ENCODE data around the gene CYP21A2.
"Not testable (repeated sequence)": the region's sequence is repeated elsewhere in the genome, so short reads cannot be mapped to it uniquely, and the experiment has no call there.

Gene CYP21A2

DNA sequence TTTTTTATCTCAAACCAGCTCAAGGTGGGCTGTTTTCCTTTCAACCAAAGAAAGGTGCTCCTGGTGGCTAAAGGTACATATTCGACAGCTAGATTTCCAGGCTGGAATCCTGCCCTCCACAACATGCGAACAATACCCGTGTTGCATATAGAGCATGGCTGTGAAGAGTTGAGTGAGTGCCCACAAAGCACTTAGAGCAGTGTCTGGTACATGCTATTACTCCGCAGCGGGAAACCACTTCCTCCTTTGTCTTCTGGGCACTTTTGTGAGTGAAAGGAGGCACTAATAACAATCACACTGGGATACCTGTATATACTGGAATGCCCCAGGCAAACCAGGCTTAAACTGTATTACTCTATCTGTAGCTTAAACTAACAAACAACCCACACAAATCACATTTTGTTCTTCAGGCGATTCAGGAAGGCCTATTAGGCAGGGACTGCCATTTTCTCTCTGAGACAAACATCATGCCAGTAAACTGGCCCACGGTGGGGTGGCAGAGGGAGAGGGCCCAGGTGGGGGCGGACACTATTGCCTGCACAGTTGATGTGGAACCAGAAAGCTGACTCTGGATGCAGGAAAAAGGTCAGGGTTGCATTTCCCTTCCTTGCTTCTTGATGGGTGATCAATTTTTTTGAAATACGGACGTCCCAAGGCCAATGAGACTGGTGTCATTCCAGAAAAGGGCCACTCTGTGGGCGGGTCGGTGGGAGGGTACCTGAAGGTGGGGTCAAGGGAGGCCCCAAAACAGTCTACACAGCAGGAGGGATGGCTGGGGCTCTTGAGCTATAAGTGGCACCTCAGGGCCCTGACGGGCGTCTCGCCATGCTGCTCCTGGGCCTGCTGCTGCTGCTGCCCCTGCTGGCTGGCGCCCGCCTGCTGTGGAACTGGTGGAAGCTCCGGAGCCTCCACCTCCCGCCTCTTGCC lies at the start of gene CYP21A2:
Gene CYP21A2, plus strand, starts transcription at position 818 of the 927 bp plus-strand sequence. Its CDS starts 8 bp downstream, at position 826.
- H3K27ac ChIP-seq (ENCODE audit: low read depth, low read length); H3K9ac ChIP-seq (ENCODE audit: low read depth in 1 of 2, low read length in 2 of 2); H3K4me1 ChIP-seq (ENCODE audit: control insufficient read depth in 1 of 2, insufficient read depth in 2 of 2, low read length in 2 of 2); H3K4me3 ChIP-seq (ENCODE audit: low read depth in 1 of 2, low read length in 2 of 2); H3K36me3 ChIP-seq (ENCODE audit: control insufficient read depth in 1 of 2, insufficient read depth in 2 of 2, low read length in 2 of 2); H3K9me3 ChIP-seq (ENCODE audit: control insufficient read depth in 1 of 2, low read length in 2 of 2); H3K27me3 ChIP-seq (ENCODE audit: control insufficient read depth in 1 of 2, insufficient read depth in 2 of 2, low read length in 2 of 2): not testable (repeated sequence)

DNA sequence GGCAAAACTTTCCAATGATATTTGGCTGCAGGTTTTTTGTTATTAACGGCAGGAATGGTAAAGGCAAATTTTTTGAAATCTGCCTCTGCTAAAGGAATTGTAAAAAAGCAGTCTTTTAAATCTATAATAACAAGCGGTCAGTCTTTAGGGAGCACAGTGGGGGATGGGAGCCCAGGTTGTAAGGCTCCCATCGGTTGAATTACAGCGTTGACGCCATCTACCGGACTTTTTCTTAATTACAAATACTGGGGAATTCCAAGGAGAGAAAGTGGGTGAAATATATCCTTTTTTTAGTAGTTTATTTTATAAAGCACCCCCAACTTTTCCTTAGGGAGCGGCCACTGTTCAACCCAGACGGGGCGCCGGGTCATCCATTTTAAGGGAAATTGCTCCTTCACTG lies 48.9 kb upstream of the CYP21A2 start:
- not testable (repeated sequence) for H3K4me1 ChIP-seq (ENCODE audit: control insufficient read depth in 1 of 2, insufficient read depth in 2 of 2, low read length in 2 of 2); H3K9me3 ChIP-seq (ENCODE audit: control insufficient read depth in 1 of 2, low read length in 2 of 2); H3K27me3 ChIP-seq (ENCODE audit: control insufficient read depth in 1 of 2, insufficient read depth in 2 of 2, low read length in 2 of 2); H3K9ac ChIP-seq (ENCODE audit: low read depth in 1 of 2, low read length in 2 of 2); H3K27ac ChIP-seq (ENCODE audit: low read depth, low read length); H3K36me3 ChIP-seq (ENCODE audit: control insufficient read depth in 1 of 2, insufficient read depth in 2 of 2, low read length in 2 of 2); H3K4me3 ChIP-seq (ENCODE audit: low read depth in 1 of 2, low read length in 2 of 2)

DNA sequence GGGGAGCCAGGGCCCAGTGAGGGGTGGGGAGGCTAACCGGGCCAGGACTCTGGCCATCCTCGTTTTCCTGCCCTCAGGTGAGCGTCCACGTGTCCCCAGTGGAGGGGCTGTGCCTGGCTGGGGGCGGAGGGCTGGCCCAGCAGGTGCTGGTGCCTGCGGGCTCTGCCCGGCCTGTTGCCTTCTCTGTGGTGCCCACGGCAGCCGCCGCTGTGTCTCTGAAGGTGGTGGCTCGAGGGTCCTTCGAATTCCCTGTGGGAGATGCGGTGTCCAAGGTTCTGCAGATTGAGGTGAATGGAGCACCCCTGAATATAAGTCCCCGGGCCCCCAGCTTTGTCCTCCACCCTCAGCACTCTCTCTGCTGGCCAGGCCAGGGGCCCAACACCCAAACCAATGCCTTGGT lies 43.8 kb upstream of the CYP21A2 start:
- not testable (repeated sequence) for H3K4me3 ChIP-seq (ENCODE audit: low read depth in 1 of 2, low read length in 2 of 2); H3K27me3 ChIP-seq (ENCODE audit: control insufficient read depth in 1 of 2, insufficient read depth in 2 of 2, low read length in 2 of 2); H3K9ac ChIP-seq (ENCODE audit: low read depth in 1 of 2, low read length in 2 of 2); H3K36me3 ChIP-seq (ENCODE audit: control insufficient read depth in 1 of 2, insufficient read depth in 2 of 2, low read length in 2 of 2); H3K9me3 ChIP-seq (ENCODE audit: control insufficient read depth in 1 of 2, low read length in 2 of 2); H3K4me1 ChIP-seq (ENCODE audit: control insufficient read depth in 1 of 2, insufficient read depth in 2 of 2, low read length in 2 of 2); H3K27ac ChIP-seq (ENCODE audit: low read depth, low read length)

DNA sequence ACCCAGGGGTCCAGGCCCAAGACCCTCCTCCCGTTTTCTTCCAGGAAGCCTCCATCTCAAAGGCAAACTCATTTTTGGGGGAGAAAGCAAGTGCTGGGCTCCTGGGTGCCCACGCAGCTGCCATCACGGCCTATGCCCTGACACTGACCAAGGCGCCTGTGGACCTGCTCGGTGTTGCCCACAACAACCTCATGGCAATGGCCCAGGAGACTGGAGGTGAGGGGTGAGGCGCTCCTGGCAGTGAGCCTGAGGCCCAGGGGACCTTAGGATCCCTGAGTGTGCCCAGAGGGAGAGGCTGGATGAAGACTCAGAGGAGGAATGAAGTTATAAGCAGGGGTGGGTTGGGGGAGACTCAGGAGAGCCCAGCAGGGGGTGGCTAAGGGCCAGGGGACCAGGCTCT lies 41.8 kb upstream of the CYP21A2 start:
- H3K9me3 ChIP-seq (ENCODE audit: control insufficient read depth in 1 of 2, low read length in 2 of 2); H3K9ac ChIP-seq (ENCODE audit: low read depth in 1 of 2, low read length in 2 of 2); H3K4me3 ChIP-seq (ENCODE audit: low read depth in 1 of 2, low read length in 2 of 2); H3K27me3 ChIP-seq (ENCODE audit: control insufficient read depth in 1 of 2, insufficient read depth in 2 of 2, low read length in 2 of 2); H3K36me3 ChIP-seq (ENCODE audit: control insufficient read depth in 1 of 2, insufficient read depth in 2 of 2, low read length in 2 of 2); H3K4me1 ChIP-seq (ENCODE audit: control insufficient read depth in 1 of 2, insufficient read depth in 2 of 2, low read length in 2 of 2); H3K27ac ChIP-seq (ENCODE audit: low read depth, low read length): not testable (repeated sequence)

DNA sequence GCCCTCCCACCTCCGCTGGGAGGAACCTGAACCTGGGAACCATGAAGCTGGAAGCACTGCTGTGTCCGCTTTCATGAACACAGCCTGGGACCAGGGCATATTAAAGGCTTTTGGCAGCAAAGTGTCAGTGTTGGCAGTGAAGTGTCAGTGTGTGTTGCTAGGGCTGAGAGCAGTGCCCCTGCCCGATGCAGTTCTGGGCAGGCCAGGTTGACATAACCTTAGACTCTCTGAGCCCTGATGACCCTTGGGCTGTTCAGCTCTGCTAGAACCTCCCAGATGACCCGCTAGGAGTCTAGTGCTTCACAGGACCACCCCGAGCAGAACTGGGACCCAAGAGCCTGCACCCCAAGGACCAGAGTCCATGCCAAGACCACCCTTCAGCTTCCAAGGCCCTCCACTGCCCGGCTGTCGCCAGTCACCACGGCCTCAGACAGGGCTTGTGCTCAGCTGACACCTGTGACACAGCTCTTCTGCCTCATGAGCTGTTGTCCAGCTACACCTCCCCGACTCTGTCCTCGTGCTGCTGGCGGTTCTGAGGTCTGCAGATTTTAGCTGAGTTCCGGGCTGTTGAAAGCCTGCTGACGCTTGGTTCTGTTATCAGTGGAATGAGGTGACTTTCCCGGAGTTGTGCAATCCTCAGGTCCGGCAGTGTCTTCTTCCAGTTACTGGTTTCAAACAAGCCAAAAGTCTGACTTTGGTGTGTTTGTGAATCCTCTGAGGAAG lies 35.5 kb upstream of the CYP21A2 start:
- H3K27ac ChIP-seq (ENCODE audit: low read depth, low read length); H3K27me3 ChIP-seq (ENCODE audit: control insufficient read depth in 1 of 2, insufficient read depth in 2 of 2, low read length in 2 of 2); H3K9me3 ChIP-seq (ENCODE audit: control insufficient read depth in 1 of 2, low read length in 2 of 2); H3K9ac ChIP-seq (ENCODE audit: low read depth in 1 of 2, low read length in 2 of 2); H3K4me1 ChIP-seq (ENCODE audit: control insufficient read depth in 1 of 2, insufficient read depth in 2 of 2, low read length in 2 of 2); H3K36me3 ChIP-seq (ENCODE audit: control insufficient read depth in 1 of 2, insufficient read depth in 2 of 2, low read length in 2 of 2); H3K4me3 ChIP-seq (ENCODE audit: low read depth in 1 of 2, low read length in 2 of 2): not testable (repeated sequence)

DNA sequence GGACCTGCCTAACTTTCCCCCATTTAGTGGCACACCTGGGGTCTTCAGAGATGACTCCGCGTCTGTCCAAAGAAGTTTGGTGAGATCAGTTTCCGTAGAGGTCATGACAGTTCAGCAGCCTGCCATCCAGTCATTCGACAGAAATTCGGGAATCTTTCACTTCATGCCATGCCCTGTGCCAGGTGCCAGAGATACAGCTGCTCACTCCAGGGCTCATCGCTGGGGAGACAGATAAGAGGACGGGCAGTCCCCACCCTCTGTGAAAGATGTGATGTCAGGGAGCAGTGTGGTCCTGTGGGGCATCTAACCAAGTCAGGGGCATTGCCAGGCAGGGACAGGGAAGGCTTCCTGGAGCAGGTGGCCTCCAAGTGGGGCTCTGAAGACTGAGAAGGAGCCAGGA lies 34.9 kb upstream of the CYP21A2 start:
- H3K36me3 ChIP-seq (ENCODE audit: control insufficient read depth in 1 of 2, insufficient read depth in 2 of 2, low read length in 2 of 2); H3K27me3 ChIP-seq (ENCODE audit: control insufficient read depth in 1 of 2, insufficient read depth in 2 of 2, low read length in 2 of 2); H3K4me1 ChIP-seq (ENCODE audit: control insufficient read depth in 1 of 2, insufficient read depth in 2 of 2, low read length in 2 of 2); H3K4me3 ChIP-seq (ENCODE audit: low read depth in 1 of 2, low read length in 2 of 2); H3K9me3 ChIP-seq (ENCODE audit: control insufficient read depth in 1 of 2, low read length in 2 of 2); H3K9ac ChIP-seq (ENCODE audit: low read depth in 1 of 2, low read length in 2 of 2); H3K27ac ChIP-seq (ENCODE audit: low read depth, low read length): not testable (repeated sequence)

DNA sequence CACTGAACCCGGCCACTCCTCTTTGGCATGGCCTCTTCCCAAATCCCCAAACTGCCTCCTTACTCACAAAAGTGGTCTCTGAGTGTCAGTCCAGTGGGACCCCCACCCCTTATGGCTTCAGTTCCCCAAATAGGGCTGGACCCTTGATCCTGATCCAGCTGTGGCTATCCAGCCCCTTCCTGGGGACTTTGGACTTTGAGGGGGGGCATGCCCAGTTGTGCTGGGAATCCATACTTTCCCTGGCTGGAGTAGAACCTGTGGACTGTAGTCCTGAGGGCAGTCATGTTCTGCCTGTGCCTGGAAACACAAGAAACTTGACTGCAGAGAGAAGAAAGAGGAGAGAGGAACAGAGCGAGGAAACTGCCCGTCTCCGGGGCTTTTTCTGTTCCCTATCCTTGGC lies 33.8 kb upstream of the CYP21A2 start:
- H3K27me3 ChIP-seq (ENCODE audit: control insufficient read depth in 1 of 2, insufficient read depth in 2 of 2, low read length in 2 of 2); H3K27ac ChIP-seq (ENCODE audit: low read depth, low read length); H3K36me3 ChIP-seq (ENCODE audit: control insufficient read depth in 1 of 2, insufficient read depth in 2 of 2, low read length in 2 of 2); H3K4me1 ChIP-seq (ENCODE audit: control insufficient read depth in 1 of 2, insufficient read depth in 2 of 2, low read length in 2 of 2); H3K9ac ChIP-seq (ENCODE audit: low read depth in 1 of 2, low read length in 2 of 2); H3K4me3 ChIP-seq (ENCODE audit: low read depth in 1 of 2, low read length in 2 of 2); H3K9me3 ChIP-seq (ENCODE audit: control insufficient read depth in 1 of 2, low read length in 2 of 2): not testable (repeated sequence)

DNA sequence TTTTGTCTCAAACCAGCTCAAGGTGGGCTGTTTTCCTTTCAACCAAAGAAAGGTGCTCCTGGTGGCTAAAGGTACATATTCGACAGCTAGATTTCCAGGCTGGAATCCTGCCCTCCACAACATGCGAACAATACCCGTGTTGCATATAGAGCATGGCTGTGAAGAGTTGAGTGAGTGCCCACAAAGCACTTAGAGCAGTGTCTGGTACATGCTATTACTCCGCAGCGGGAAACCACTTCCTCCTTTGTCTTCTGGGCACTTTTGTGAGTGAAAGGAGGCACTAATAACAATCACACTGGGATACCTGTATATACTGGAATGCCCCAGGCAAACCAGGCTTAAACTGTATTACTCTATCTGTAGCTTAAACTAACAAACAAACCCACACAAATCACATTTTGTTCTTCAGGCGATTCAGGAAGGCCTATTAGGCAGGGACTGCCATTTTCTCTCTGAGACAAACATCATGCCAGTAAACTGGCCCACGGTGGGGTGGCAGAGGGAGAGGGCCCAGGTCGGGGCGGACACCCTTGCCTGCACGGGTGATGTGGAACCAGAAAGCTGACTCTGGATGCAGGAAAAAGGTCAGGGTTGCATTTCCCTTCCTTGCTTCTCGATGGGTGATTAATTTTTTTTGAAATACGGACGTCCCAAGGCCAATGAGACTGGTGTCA lies 33.2 kb upstream of the CYP21A2 start:
- not testable (repeated sequence) for H3K9ac ChIP-seq (ENCODE audit: low read depth in 1 of 2, low read length in 2 of 2); H3K27ac ChIP-seq (ENCODE audit: low read depth, low read length); H3K4me3 ChIP-seq (ENCODE audit: low read depth in 1 of 2, low read length in 2 of 2); H3K9me3 ChIP-seq (ENCODE audit: control insufficient read depth in 1 of 2, low read length in 2 of 2); H3K4me1 ChIP-seq (ENCODE audit: control insufficient read depth in 1 of 2, insufficient read depth in 2 of 2, low read length in 2 of 2); H3K27me3 ChIP-seq (ENCODE audit: control insufficient read depth in 1 of 2, insufficient read depth in 2 of 2, low read length in 2 of 2); H3K36me3 ChIP-seq (ENCODE audit: control insufficient read depth in 1 of 2, insufficient read depth in 2 of 2, low read length in 2 of 2)

DNA sequence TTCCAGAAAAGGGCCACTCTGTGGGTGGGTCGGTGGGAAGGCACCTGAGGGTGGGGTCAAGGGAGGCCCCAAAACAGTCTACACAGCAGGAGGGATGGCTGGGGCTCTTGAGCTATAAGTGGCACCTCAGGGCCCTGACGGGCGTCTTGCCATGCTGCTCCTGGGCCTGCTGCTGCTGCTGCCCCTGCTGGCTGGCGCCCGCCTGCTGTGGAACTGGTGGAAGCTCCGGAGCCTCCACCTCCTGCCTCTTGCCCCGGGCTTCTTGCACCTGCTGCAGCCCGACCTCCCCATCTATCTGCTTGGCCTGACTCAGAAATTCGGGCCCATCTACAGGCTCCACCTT lies 32.7 kb upstream of the CYP21A2 start:
- H3K27ac ChIP-seq (ENCODE audit: low read depth, low read length); H3K9ac ChIP-seq (ENCODE audit: low read depth in 1 of 2, low read length in 2 of 2); H3K9me3 ChIP-seq (ENCODE audit: control insufficient read depth in 1 of 2, low read length in 2 of 2): not testable (repeated sequence)

DNA sequence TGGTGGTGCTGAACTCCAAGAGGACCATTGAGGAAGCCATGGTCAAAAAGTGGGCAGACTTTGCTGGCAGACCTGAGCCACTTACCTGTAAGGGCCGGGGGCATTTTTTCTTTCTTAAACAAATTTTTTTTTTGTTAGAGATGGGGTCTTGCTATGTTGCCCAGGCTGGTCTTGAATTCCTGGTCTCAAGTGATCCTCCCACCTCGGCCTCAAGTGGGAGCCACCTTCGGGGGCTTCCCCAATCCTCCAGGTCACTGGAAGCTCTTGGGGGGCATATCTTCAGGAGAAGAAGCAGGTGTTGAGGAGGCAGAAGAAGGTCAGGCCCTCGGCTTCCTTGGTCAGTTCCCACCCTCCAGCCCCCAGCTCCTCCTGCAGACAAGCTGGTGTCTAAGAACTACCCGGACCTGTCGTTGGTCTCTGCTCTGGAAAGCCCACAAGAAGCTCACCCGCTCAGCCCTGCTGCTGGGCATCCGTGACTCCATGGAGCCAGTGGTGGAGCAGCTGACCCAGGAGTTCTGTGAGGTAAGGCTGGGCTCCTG lies 32.2 kb upstream of the CYP21A2 start:
- H3K9ac ChIP-seq (ENCODE audit: low read depth in 1 of 2, low read length in 2 of 2); H3K36me3 ChIP-seq (ENCODE audit: control insufficient read depth in 1 of 2, insufficient read depth in 2 of 2, low read length in 2 of 2); H3K4me3 ChIP-seq (ENCODE audit: low read depth in 1 of 2, low read length in 2 of 2); H3K27me3 ChIP-seq (ENCODE audit: control insufficient read depth in 1 of 2, insufficient read depth in 2 of 2, low read length in 2 of 2); H3K9me3 ChIP-seq (ENCODE audit: control insufficient read depth in 1 of 2, low read length in 2 of 2); H3K4me1 ChIP-seq (ENCODE audit: control insufficient read depth in 1 of 2, insufficient read depth in 2 of 2, low read length in 2 of 2); H3K27ac ChIP-seq (ENCODE audit: low read depth, low read length): not testable (repeated sequence)

More for the DNA sequence above, 32.7 kb upstream of the CYP21A2 start:
- H3K27me3 ChIP-seq (ENCODE audit: control insufficient read depth in 1 of 2, insufficient read depth in 2 of 2, low read length in 2 of 2); H3K4me1 ChIP-seq (ENCODE audit: control insufficient read depth in 1 of 2, insufficient read depth in 2 of 2, low read length in 2 of 2); H3K36me3 ChIP-seq (ENCODE audit: control insufficient read depth in 1 of 2, insufficient read depth in 2 of 2, low read length in 2 of 2); H3K4me3 ChIP-seq (ENCODE audit: low read depth in 1 of 2, low read length in 2 of 2): not testable (repeated sequence)

Measured in duodenal mucosa (tissue), 2 donors.